A549 (cell line): Measurements from ENCODE around the gene PARD6G.

Experiments
- CEBPB ChIP-seq, 2 experiments: fragments of >200 bp in 1 of 2; sonication (Bioruptor Twin) in 1 of 2; formaldehyde crosslinking in 1 of 2; IDR thresholded peaks; 2 replicates each; pipeline ENCODE4 v1.6.1; 2012 to 2016
- CHD2 ChIP-seq: fragments of 150-350 bp; IDR thresholded peaks from 2 replicates; pipeline ENCODE4 v1.6.1; 2014; ENCODE audit warnings: low read length; ENCODE audit not compliant: partially characterized antibody
- EHF ChIP-seq: fragments of 250-450 bp; sonication (Bioruptor Pico); IDR thresholded peaks from 2 replicates; pipeline ENCODE4 v1.5.0; 2020; ENCODE audit warnings: mild to moderate bottlenecking
- MAFK ChIP-seq: fragments of 450-650 bp; IDR thresholded peaks from 2 replicates; pipeline ENCODE4 v1.6.1; 2014; ENCODE audit not compliant: partially characterized antibody
- NR3C1 ChIP-seq: fragments of >200 bp; sonication (Bioruptor Twin); formaldehyde crosslinking; IDR thresholded peaks from 3 replicates; pipeline ENCODE4 v1.6.1; 2017
- RAD21 ChIP-seq, 2 experiments: fragments of >200 bp in 1 of 2; sonication (Bioruptor Twin) in 1 of 2; formaldehyde crosslinking in 1 of 2; IDR thresholded peaks in 1 of 2; conservative IDR thresholded peaks in 1 of 2; 2 replicates in 1 of 2; 3 replicates in 1 of 2; pipeline ENCODE4 v1.6.1; 2012 to 2018; ENCODE audit warnings: inconsistent platforms in 1 of 2
- RFX5 ChIP-seq: fragments of 450-650 bp; IDR thresholded peaks from 2 replicates; pipeline ENCODE4 v1.7.1; 2014; ENCODE audit warnings: antibody characterized with exemption, mild to moderate bottlenecking, moderate library complexity
- SMC3 ChIP-seq: fragments of >200 bp; sonication (Bioruptor Twin); formaldehyde crosslinking; IDR thresholded peaks from 3 replicates; pipeline ENCODE4 v1.6.1; 2018; ENCODE audit warnings: inconsistent platforms
- TF ChIP-seq, protein P1 (sequence below): fragments of >200 bp; sonication (Bioruptor Twin); formaldehyde crosslinking; IDR thresholded peaks from 3 replicates; pipeline ENCODE4 v1.5.1; 2016
- TF ChIP-seq, protein P2 (sequence below): IDR thresholded peaks from 2 replicates; pipeline ENCODE4 v1.6.1; 2012
- TF ChIP-seq, protein P3 (sequence below): IDR thresholded peaks from 2 replicates; pipeline ENCODE4 v1.6.1; 2012
- TF ChIP-seq, protein P4 (sequence below): fragments of >200 bp; sonication (Bioruptor Twin); formaldehyde crosslinking; IDR thresholded peaks from 3 replicates; pipeline ENCODE4 v1.6.1; 2016

DNA sequence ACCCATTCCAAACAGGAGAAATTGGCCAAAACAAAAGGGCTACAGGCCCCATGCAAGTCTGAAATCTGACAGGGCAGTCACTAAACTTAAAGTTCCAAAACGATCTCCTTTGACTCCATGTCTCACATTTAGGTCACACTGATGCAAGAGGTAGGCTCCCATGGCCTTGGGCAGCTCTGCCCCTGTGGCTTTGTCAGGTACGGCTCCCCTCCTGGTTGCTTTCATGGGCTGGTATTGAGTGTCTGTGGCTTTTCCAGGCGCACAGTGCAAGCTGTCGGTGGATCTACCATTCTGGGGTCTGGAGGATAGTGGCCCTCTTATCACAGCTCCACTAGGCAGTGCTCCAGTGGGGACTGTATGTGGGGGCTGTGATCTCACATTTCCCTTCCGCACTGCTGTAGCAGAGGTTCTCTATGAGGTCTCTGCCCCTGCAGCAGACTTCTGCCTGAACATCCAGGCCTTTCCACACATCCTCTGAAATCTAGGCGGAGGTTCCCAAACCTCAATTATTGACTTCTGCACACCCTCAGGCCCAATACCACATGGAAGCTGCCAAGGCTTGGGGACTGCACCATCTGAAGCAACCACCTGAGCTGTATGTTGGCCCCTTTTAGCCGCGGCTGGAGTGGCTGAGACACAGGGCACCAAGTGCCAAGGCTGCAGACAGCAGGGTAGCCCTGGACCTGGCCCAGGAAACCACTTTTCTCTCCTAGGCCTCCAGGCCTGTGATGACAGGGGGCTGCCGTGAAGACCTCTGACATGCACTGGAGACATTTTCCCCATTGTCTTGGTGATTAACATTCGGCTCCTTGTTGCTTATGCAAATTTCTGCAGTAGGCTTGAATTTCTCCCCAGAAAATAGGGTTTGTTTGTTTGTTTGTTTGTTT, 28.7 kb downstream of the PARD6G start:
- TF ChIP-seq, protein P1, sequence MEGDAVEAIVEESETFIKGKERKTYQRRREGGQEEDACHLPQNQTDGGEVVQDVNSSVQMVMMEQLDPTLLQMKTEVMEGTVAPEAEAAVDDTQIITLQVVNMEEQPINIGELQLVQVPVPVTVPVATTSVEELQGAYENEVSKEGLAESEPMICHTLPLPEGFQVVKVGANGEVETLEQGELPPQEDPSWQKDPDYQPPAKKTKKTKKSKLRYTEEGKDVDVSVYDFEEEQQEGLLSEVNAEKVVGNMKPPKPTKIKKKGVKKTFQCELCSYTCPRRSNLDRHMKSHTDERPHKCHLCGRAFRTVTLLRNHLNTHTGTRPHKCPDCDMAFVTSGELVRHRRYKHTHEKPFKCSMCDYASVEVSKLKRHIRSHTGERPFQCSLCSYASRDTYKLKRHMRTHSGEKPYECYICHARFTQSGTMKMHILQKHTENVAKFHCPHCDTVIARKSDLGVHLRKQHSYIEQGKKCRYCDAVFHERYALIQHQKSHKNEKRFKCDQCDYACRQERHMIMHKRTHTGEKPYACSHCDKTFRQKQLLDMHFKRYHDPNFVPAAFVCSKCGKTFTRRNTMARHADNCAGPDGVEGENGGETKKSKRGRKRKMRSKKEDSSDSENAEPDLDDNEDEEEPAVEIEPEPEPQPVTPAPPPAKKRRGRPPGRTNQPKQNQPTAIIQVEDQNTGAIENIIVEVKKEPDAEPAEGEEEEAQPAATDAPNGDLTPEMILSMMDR, result no peak
- TF ChIP-seq NR3C1 (no peak), RAD21 (conservative IDR thresholded peaks at IDR 0.05 in 1 of 2, IDR thresholded peaks at IDR 0.05 in 1 of 2) (no peak), CEBPB (IDR thresholded peaks at IDR 0.05) (no peak), RFX5 (no peak), CHD2 (no peak), EHF (CRISPR knock-in tag) (no peak), MAFK (no peak), SMC3 (no peak)
- TF ChIP-seq, protein P2, sequence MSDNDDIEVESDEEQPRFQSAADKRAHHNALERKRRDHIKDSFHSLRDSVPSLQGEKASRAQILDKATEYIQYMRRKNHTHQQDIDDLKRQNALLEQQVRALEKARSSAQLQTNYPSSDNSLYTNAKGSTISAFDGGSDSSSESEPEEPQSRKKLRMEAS, result no peak
- TF ChIP-seq, protein P3, sequence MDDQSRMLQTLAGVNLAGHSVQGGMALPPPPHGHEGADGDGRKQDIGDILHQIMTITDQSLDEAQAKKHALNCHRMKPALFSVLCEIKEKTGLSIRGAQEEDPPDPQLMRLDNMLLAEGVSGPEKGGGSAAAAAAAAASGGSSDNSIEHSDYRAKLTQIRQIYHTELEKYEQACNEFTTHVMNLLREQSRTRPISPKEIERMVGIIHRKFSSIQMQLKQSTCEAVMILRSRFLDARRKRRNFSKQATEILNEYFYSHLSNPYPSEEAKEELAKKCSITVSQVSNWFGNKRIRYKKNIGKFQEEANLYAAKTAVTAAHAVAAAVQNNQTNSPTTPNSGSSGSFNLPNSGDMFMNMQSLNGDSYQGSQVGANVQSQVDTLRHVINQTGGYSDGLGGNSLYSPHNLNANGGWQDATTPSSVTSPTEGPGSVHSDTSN, result no peak
- TF ChIP-seq, protein P4, sequence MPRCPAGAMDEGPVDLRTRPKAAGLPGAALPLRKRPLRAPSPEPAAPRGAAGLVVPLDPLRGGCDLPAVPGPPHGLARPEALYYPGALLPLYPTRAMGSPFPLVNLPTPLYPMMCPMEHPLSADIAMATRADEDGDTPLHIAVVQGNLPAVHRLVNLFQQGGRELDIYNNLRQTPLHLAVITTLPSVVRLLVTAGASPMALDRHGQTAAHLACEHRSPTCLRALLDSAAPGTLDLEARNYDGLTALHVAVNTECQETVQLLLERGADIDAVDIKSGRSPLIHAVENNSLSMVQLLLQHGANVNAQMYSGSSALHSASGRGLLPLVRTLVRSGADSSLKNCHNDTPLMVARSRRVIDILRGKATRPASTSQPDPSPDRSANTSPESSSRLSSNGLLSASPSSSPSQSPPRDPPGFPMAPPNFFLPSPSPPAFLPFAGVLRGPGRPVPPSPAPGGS, result no peak
